Peyer's patch (tissue), 4 donors: ENCODE results near the gene P2RX3. TPM values are rescaled to one million over a fixed set of nuclear protein-coding genes. Genes with fewer than 3 reads are reported as not detected.
A peak's percentile ranks its signal among the peaks of the same experiment; 100 is the strongest.

Experiments
- DNase-seq, 3 donors: peaks; one replicate each; pipeline ENCODE4 v3.0.0-alpha.2; 2017 to 2019
- H3K27ac ChIP-seq, 4 donors: fragments of 200-600 bp; sonication (generic); one replicate each; pipeline ENCODE4 v1.5.1; 2016 to 2019
- H3K27me3 ChIP-seq, 2 donors: fragments of 200-600 bp; sonication (generic); one replicate each; pipeline ENCODE4 v1.5.1; 2019
- H3K36me3 ChIP-seq, 3 donors: fragments of 200-600 bp; sonication (generic); one replicate each; pipeline ENCODE4 v1.5.1; 2016 to 2019
- H3K4me1 ChIP-seq, 4 donors: fragments of 200-600 bp; sonication (generic); one replicate each; pipeline ENCODE4 v1.5.1; 2016 to 2019
- H3K4me3 ChIP-seq, 4 donors: fragments of 200-600 bp; sonication (generic); 1 replicate in 3 of 4; 2 replicates in 1 of 4; pipeline ENCODE4 v1.5.1; 2016 to 2019; ENCODE audit warnings: mild to moderate bottlenecking in 1 of 4
- H3K9me3 ChIP-seq, 4 donors: fragments of 200-600 bp; sonication (generic); one replicate each; pipeline ENCODE4 v1.5.1; 2016 to 2019; ENCODE audit warnings: mild to moderate bottlenecking in 1 of 4
- CTCF ChIP-seq, 6 experiments: fragments of 450-650 bp in 4 of 6; fragments of 200-600 bp in 2 of 6; sonication (generic) in 1 of 6; IDR thresholded peaks; one replicate each; pipeline ENCODE4 v1.5.1; 2017 to 2019; ENCODE audit warnings: antibody characterized with exemption in 6 of 6, mild to moderate bottlenecking in 3 of 6, moderate library complexity in 1 of 6
- POLR2A ChIP-seq, 2 donors: fragments of 450-650 bp; IDR thresholded peaks; one replicate each; pipeline ENCODE4 v1.5.1; 2017; ENCODE audit warnings: antibody characterized with exemption in 2 of 2, mild to moderate bottlenecking in 2 of 2, moderate library complexity in 2 of 2
- total RNA-seq, 4 donors: library from RNA; depleted of rRNA; stranded (reverse); fragments of >200 nt; gene quantifications; one replicate each; pipeline ENCODE4 v1.1.0, GENCODE V29; 2016

P2RX3 gene
- total RNA-seq, 4 donors from 2014 or later = 0.80 TPM; not detected in 3

- H3K27me3 ChIP-seq = no peaks in the 10 kb centered on the region
- peak overlapping the region; percentile 54 to 96 (median 74) for H3K27ac ChIP-seq
- DNase-seq = peak; percentile 40 to 94 (median 94)
- H3K4me1 ChIP-seq = peaks cover 0 to 85% (median 7%) of the 10 kb centered on the region in 4 donors
- H3K9me3 ChIP-seq = no peaks in the 10 kb centered on the region
- H3K36me3 ChIP-seq = peaks cover 0 to 52% (median 0%) of the 10 kb centered on the region in 3 donors
- peak overlapping the region; percentile 26 to 74 (median 44) for H3K4me3 ChIP-seq
- TF ChIP-seq CTCF (IDR thresholded peaks at IDR 0.05) = no peak
- TF ChIP-seq POLR2A (IDR thresholded peaks at IDR 0.05) = peak; percentile 62 to 90
Measured at GRCh38 chr11:57311109-57311936, 26.8 kb upstream of the P2RX3 start.

GRCh38 chr11:57312511-57313021 is 25.6 kb upstream of the P2RX3 start:
- peak overlapping the region in 2 of 4 donors; percentile 88 to 96 for H3K27ac ChIP-seq
- peaks cover 0 to 64% (median 0%) of the 10 kb centered on the region in 3 donors for H3K36me3 ChIP-seq
- peaks cover 0 to 80% (median 7%) of the 10 kb centered on the region in 4 donors for H3K4me1 ChIP-seq
- TF ChIP-seq CTCF (IDR thresholded peaks at IDR 0.05) (no peak), POLR2A (IDR thresholded peaks at IDR 0.05) (no peak)
- no peaks in the 10 kb centered on the region for H3K9me3 ChIP-seq
- no peaks in the 10 kb centered on the region for H3K27me3 ChIP-seq
- DNase-seq = peak in 1 of 3 donors; percentile 54
- no peak overlapping the region for H3K4me3 ChIP-seq

- peak in 2 of 3 donors; percentile 74 to 77 for DNase-seq
- Histone ChIP-seq H3K4me3 (no peak overlapping the region), H3K27ac (peak overlapping the region in 2 of 4 donors; percentile 88 to 96), H3K9me3 (no peaks in the 10 kb centered on the region), H3K27me3 (no peaks in the 10 kb centered on the region), H3K36me3 (peaks cover 0 to 67% (median 0%) of the 10 kb centered on the region in 3 donors), H3K4me1 (peaks cover 0 to 82% (median 7%) of the 10 kb centered on the region in 4 donors)
- TF ChIP-seq POLR2A (IDR thresholded peaks at IDR 0.05) = no peak
- no peak for TF ChIP-seq CTCF (IDR thresholded peaks at IDR 0.05)
Measured at GRCh38 chr11:57313071-57313787, 24.9 kb upstream of the P2RX3 start.

GRCh38 chr11:57313788-57314135 is 24.4 kb upstream of the P2RX3 start:
- Histone ChIP-seq H3K4me3 (no peak overlapping the region), H3K4me1 (peaks cover 0 to 82% (median 7%) of the 10 kb centered on the region in 4 donors), H3K27ac (peak overlapping the region in 1 of 4 donors; percentile 96), H3K36me3 (peaks cover 0 to 68% (median 0%) of the 10 kb centered on the region in 3 donors), H3K9me3 (no peaks in the 10 kb centered on the region), H3K27me3 (no peaks in the 10 kb centered on the region)
- TF ChIP-seq CTCF (IDR thresholded peaks at IDR 0.05) (no peak), POLR2A (IDR thresholded peaks at IDR 0.05) (no peak)
- DNase-seq = no peak

- H3K4me1 ChIP-seq = peaks cover 0 to 79% (median 7%) of the 10 kb centered on the region in 4 donors
- H3K27ac ChIP-seq = no peak overlapping the region
- TF ChIP-seq CTCF (IDR thresholded peaks at IDR 0.05) (no peak), POLR2A (IDR thresholded peaks at IDR 0.05) (no peak)
- no peaks in the 10 kb centered on the region for H3K9me3 ChIP-seq
- peaks cover 0 to 64% (median 0%) of the 10 kb centered on the region in 3 donors for H3K36me3 ChIP-seq
- no peak overlapping the region for H3K4me3 ChIP-seq
- no peaks in the 10 kb centered on the region for H3K27me3 ChIP-seq
- DNase-seq = peak in 1 of 3 donors; percentile 44
Measured at GRCh38 chr11:57314221-57314973, 23.8 kb upstream of the P2RX3 start.
